ENCODE results near the gene LHFPL6. TPM values are rescaled to one million over a fixed set of nuclear protein-coding genes. Genes with fewer than 3 reads are reported as not detected.

The LHFPL6 gene
- total and polyA plus RNA-seq, 12 donors, result 41.5 to 65.8 (median 55.4) TPM

GRCh38 chr13:39540929-39541605 lies 61.9 kb downstream of the LHFPL6 start:
- intact Hi-C loops (cut with DNase I), result no loop called here
- ATAC-seq, result no peak

GRCh38 chr13:39538816-39539790 lies 63.9 kb downstream of the LHFPL6 start:
- H3K27ac ChIP-seq, result no peak overlapping the region

More at GRCh38 chr13:39540929-39541605, 61.9 kb downstream of the LHFPL6 start:
- H3K27ac ChIP-seq, result no peak overlapping the region
- 96 to 100% methylated on average over 1 of the region's 1 CpG for WGBS, 2 donors
- DNase-seq, result no peak
- H3K4me3 ChIP-seq, result no peak overlapping the region
- H3K36me3 ChIP-seq, result no peaks in the 10 kb centered on the region
- no peaks in the 10 kb centered on the region for H3K9me3 ChIP-seq
- H3K27me3 ChIP-seq, result no peaks in the 10 kb centered on the region
- H3K4me1 ChIP-seq, result peaks cover 7 to 73% (median 59%) of the 10 kb centered on the region in 9 donors
- TF ChIP-seq CTCF (IDR thresholded peaks at IDR 0.05), result no peak

GRCh38 chr13:39536906-39537305 lies 66.1 kb downstream of the LHFPL6 start:
- H3K9me3 ChIP-seq, result no peaks in the 10 kb centered on the region
- intact Hi-C loops (cut with DNase I), result no loop called here
- peak overlapping the region in 1 of 10 donors; percentile 3 for H3K27ac ChIP-seq
- no peak overlapping the region for H3K4me3 ChIP-seq
- peaks cover 8 to 79% (median 52%) of the 10 kb centered on the region in 9 donors for H3K4me1 ChIP-seq
- H3K36me3 ChIP-seq, result no peaks in the 10 kb centered on the region
- no peak for DNase-seq
- peak in 1 of 8 donors; percentile 19 for ATAC-seq
- H3K27me3 ChIP-seq, result no peaks in the 10 kb centered on the region
- TF ChIP-seq CTCF (IDR thresholded peaks at IDR 0.05), result no peak
- 78 to 88% methylated on average over 7 of the region's 7 CpGs for WGBS, 2 donors

More at GRCh38 chr13:39538816-39539790, 63.9 kb downstream of the LHFPL6 start:
- 58 to 61% methylated on average over 8 of the region's 8 CpGs for WGBS, 2 donors
- H3K4me1 ChIP-seq, result peaks cover 7 to 85% (median 62%) of the 10 kb centered on the region in 9 donors
- DNase-seq, result no peak
- ATAC-seq, result no peak
- intact Hi-C loops (cut with DNase I), result no loop called here
- H3K27me3 ChIP-seq, result no peaks in the 10 kb centered on the region
- no peaks in the 10 kb centered on the region for H3K36me3 ChIP-seq
- H3K4me3 ChIP-seq, result no peak overlapping the region
- H3K9me3 ChIP-seq, result no peaks in the 10 kb centered on the region
- no peak for TF ChIP-seq CTCF (IDR thresholded peaks at IDR 0.05)

- intact Hi-C loops (cut with DNase I), result no loop called here
- TF ChIP-seq CTCF (IDR thresholded peaks at IDR 0.05), result no peak
- Histone ChIP-seq H3K4me1 (peaks cover 15 to 83% (median 59%) of the 10 kb centered on the region in 9 donors), H3K9me3 (no peaks in the 10 kb centered on the region), H3K36me3 (no peaks in the 10 kb centered on the region), H3K27ac (peak overlapping the region in 1 of 10 donors; percentile 9), H3K4me3 (no peak overlapping the region), H3K27me3 (no peaks in the 10 kb centered on the region)
- peak in 6 of 8 donors; percentile 25 to 47 (median 32) for ATAC-seq
- no peak for DNase-seq
- 77 to 87% methylated on average over 6 of the region's 6 CpGs for WGBS, 2 donors
These were observed 66.7 kb downstream of the LHFPL6 start for GRCh38 chr13:39536274-39536673.

All from heart right ventricle (tissue), 16 donors.